CD4-positive, alpha-beta T cell treated with Interferon gamma for 1 hour (primary cell): ENCODE measurements around the gene ZNF385B.
"Not testable (repeated sequence)": the region's sequence is repeated elsewhere in the genome, so short reads cannot be mapped to it uniquely, and the experiment has no call there.

Source experiments
- DNase-seq: peaks from one replicate; pipeline ENCODE4 v3.0.0-alpha.2; 2020

ZNF385B gene

GRCh38 chr2:179675435-179675834 is 186.0 kb downstream of the ZNF385B start:
- DNase-seq, result no peak

- DNase-seq, result no peak
These were observed 190.1 kb downstream of the ZNF385B start for GRCh38 chr2:179671043-179671981.

- DNase-seq, result no peak
These were observed 192.2 kb downstream of the ZNF385B start for GRCh38 chr2:179669196-179669595.

- DNase-seq, result no peak
These were observed 196.2 kb downstream of the ZNF385B start for GRCh38 chr2:179664972-179665812.

GRCh38 chr2:179661986-179662385 is 199.4 kb downstream of the ZNF385B start:
- DNase-seq, result no peak

GRCh38 chr2:179657068-179657595 is 204.3 kb downstream of the ZNF385B start:
- DNase-seq, result no peak

- no peak for DNase-seq
These were observed 205.8 kb downstream of the ZNF385B start for GRCh38 chr2:179655627-179656026.

GRCh38 chr2:179654806-179655205 is 206.6 kb downstream of the ZNF385B start:
- no peak for DNase-seq

- DNase-seq, result no peak
These were observed 209.1 kb downstream of the ZNF385B start for GRCh38 chr2:179652296-179652695.

- DNase-seq, result no peak
These were observed 211.0 kb downstream of the ZNF385B start for GRCh38 chr2:179650420-179650819.

GRCh38 chr2:179646862-179647587 is 214.4 kb downstream of the ZNF385B start:
- no peak for DNase-seq

GRCh38 chr2:179646173-179646769 is 215.1 kb downstream of the ZNF385B start:
- no peak for DNase-seq

- DNase-seq, result no peak
These were observed 216.4 kb downstream of the ZNF385B start for GRCh38 chr2:179645047-179645446.

- DNase-seq, result no peak
These were observed 218.9 kb downstream of the ZNF385B start for GRCh38 chr2:179642462-179642861.

- DNase-seq, result no peak
These were observed 224.4 kb downstream of the ZNF385B start for GRCh38 chr2:179636995-179637394.

GRCh38 chr2:179636100-179636980 is 225.1 kb downstream of the ZNF385B start:
- no peak for DNase-seq

GRCh38 chr2:179631769-179632385 is 229.5 kb downstream of the ZNF385B start:
- DNase-seq, result not testable (repeated sequence)

GRCh38 chr2:179629776-179630175 is 231.6 kb downstream of the ZNF385B start:
- not testable (repeated sequence) for DNase-seq

- DNase-seq, result no peak
These were observed 235.2 kb downstream of the ZNF385B start for GRCh38 chr2:179626261-179626660.

GRCh38 chr2:179622635-179623300 is 238.6 kb downstream of the ZNF385B start:
- DNase-seq, result no peak
